Neutrophil (primary cell): ENCODE measurements around the gene NELFCD.

Source experiments
- H3K27ac ChIP-seq: fragments of 200-600 bp; sonication (generic); 2 replicates; pipeline ENCODE4 v1.5.1; 2016; ENCODE audit warnings: mild to moderate bottlenecking, moderate library complexity
- H3K27me3 ChIP-seq: fragments of 200-600 bp; sonication (generic); 2 replicates; pipeline ENCODE4 v1.6.0; 2016; ENCODE audit warnings: mild to moderate bottlenecking
- H3K36me3 ChIP-seq: fragments of 200-600 bp; sonication (generic); 2 replicates; pipeline ENCODE4 v1.5.1; 2017
- H3K4me1 ChIP-seq, 2 experiments: fragments of 200-600 bp in 1 of 2; sonication (generic) in 1 of 2; 1 replicate in 1 of 2; 2 replicates in 1 of 2; pipeline versions ENCODE4 v1.5.1 to v1.6.1; 2013 to 2016; ENCODE audit warnings: low read depth in 1 of 2, low read length in 1 of 2, mild to moderate bottlenecking in 1 of 2, moderate library complexity in 1 of 2; ENCODE audit not compliant: control insufficient read depth in 1 of 2, insufficient read depth in 1 of 2
- H3K4me3 ChIP-seq, 2 experiments: fragments of 200-600 bp in 1 of 2; sonication (generic) in 1 of 2; 1 replicate in 1 of 2; 2 replicates in 1 of 2; pipeline ENCODE4 v1.5.1; 2013 to 2016; ENCODE audit warnings: low read depth in 1 of 2, low read length in 1 of 2, mild to moderate bottlenecking in 1 of 2, moderate library complexity in 1 of 2
- H3K9me3 ChIP-seq: fragments of 200-600 bp; sonication (generic); 2 replicates; pipeline ENCODE4 v1.5.1; 2016
- TF ChIP-seq, protein P1 (sequence below): fragments of 200-600 bp; sonication (generic); IDR thresholded peaks from 2 replicates; pipeline ENCODE4 v1.5.1; 2016; ENCODE audit warnings: antibody characterized with exemption

Gene NELFCD

GRCh38 chr20:59027741-59028320 is 46.8 kb downstream of the NELFCD start:
- H3K4me1 ChIP-seq = peaks cover 35 to 38% of the 10 kb centered on the region in 2 experiments
- TF ChIP-seq, protein P1, sequence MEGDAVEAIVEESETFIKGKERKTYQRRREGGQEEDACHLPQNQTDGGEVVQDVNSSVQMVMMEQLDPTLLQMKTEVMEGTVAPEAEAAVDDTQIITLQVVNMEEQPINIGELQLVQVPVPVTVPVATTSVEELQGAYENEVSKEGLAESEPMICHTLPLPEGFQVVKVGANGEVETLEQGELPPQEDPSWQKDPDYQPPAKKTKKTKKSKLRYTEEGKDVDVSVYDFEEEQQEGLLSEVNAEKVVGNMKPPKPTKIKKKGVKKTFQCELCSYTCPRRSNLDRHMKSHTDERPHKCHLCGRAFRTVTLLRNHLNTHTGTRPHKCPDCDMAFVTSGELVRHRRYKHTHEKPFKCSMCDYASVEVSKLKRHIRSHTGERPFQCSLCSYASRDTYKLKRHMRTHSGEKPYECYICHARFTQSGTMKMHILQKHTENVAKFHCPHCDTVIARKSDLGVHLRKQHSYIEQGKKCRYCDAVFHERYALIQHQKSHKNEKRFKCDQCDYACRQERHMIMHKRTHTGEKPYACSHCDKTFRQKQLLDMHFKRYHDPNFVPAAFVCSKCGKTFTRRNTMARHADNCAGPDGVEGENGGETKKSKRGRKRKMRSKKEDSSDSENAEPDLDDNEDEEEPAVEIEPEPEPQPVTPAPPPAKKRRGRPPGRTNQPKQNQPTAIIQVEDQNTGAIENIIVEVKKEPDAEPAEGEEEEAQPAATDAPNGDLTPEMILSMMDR = no peak

GRCh38 chr20:59028812-59029211 is 47.8 kb downstream of the NELFCD start:
- H3K4me3 ChIP-seq = no peak overlapping the region
- H3K27ac ChIP-seq = no peak overlapping the region
- H3K36me3 ChIP-seq = peaks cover 68% of the 10 kb centered on the region

More at GRCh38 chr20:59027741-59028320, 46.8 kb downstream of the NELFCD start:
- Histone ChIP-seq H3K36me3 (peaks cover 76% of the 10 kb centered on the region), H3K27me3 (no peaks in the 10 kb centered on the region), H3K27ac (no peak overlapping the region), H3K4me3 (no peak overlapping the region), H3K9me3 (no peaks in the 10 kb centered on the region)

DNA sequence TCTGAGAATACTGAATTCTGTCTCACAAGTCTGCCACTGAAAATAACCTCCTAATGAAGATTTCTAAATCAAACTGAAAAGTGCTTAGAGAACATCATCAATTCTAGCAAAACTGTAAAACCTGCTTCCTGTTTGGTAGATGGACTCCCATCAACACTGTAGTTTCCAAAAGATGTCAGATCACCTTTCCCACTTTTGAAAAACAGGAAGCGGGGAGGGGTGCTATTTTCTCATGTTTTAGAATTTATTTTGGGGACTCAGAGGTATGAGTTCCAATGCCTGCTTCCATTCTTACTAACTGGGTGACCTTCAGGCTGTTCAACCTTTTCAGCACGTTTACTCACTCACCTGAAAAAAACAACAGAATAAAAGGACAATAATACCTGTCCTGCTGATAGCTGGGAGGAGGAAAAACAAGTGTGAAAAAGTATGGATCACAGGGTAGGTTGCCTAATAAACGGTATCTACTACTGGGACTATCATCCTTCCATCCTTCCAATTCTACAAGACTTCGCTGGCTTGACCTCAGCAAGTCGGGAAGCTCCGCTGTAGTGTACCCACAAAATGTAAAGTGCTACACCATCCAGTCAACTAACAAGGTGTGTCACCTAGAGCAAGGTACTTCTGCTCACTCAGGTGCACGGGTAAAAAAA is 50.0 kb downstream of the NELFCD start:
- Histone ChIP-seq H3K36me3 (peaks cover 68% of the 10 kb centered on the region), H3K27ac (peak overlapping the region; percentile 93), H3K27me3 (no peaks in the 10 kb centered on the region), H3K4me1 (peaks cover 37 to 38% of the 10 kb centered on the region in 2 experiments), H3K9me3 (no peaks in the 10 kb centered on the region), H3K4me3 (peak overlapping the region; percentile 82 to 94)
- TF ChIP-seq, protein P1 = no peak

More at GRCh38 chr20:59028812-59029211, 47.8 kb downstream of the NELFCD start:
- TF ChIP-seq, protein P1 = no peak
- Histone ChIP-seq H3K4me1 (peaks cover 37 to 38% of the 10 kb centered on the region in 2 experiments), H3K9me3 (no peaks in the 10 kb centered on the region), H3K27me3 (no peaks in the 10 kb centered on the region)

DNA sequence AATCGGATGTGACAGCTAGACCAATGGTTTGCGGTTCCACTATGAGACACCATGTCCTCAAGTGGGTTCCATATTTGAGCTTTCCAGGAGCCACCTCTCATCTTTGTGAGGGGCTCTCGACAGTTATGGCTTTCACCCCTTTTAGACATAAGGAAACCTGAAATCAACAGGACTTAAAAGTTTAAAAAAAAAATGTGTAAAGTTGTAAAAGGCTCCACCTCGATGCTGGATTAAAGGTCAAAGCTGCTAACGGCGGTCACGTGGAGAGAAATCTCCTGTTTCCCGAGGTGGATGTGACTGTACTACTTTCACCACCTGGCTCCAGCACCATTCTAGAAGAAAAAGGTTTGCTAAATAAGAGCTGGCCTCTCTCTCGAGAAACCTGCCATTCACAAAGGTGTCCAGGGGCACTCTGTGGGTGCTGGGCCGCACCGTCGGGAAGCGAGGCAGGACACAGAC is 50.5 kb downstream of the NELFCD start:
- H3K4me1 ChIP-seq = peaks cover 37 to 38% of the 10 kb centered on the region in 2 experiments
- peaks cover 67% of the 10 kb centered on the region for H3K36me3 ChIP-seq

DNA sequence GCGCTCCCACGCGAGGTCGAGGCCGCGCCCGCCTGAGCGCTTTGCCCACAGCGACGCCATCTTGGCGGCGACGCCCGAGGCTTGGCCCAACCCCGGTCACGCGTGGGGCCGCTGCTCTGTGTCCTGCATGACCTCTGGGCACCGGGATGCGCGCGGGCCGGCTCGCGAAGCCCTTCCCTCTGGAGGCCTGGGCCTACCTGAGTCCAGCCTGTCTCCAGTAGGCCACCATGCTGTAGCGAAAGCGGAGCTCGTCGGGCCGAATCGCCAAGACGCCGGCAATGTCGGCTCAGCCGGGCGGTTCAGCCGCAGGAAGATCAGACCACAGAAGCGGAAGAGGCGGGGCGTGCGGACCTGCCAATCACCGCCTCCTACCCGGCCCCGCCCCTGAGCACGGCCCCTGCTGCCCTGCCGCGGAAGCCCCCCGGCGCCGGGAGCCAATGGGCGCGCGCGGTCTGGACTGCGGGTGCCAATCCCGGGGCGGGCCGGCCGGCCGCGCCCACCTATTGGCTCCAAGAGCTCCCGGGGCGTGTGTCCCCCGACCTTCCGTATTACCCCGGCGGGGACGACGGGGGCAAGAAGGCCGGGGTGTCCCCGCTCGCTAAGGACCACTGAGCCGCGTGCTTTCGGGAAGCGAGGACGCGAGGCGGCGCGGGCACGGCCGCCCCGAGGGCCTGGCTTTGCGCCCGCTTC is 51.1 kb downstream of the NELFCD start, which contains the start of gene ATP5F1E:
ATP5F1E (minus strand) TSS at position 313 of the 690 bp plus-strand sequence; CDS start at position 229, 84 bp downstream.
- Histone ChIP-seq H3K36me3 (peaks cover 66% of the 10 kb centered on the region), H3K27ac (peak within 1 kb of the TSS; percentile 93), H3K27me3 (no peaks in the 10 kb centered on the region), H3K4me1 (peaks cover 37 to 38% of the 10 kb centered on the region in 2 experiments), H3K9me3 (no peaks in the 10 kb centered on the region), H3K4me3 (peak within 1 kb of the TSS; percentile 82 to 94)
- TF ChIP-seq, protein P1 = peak; percentile 21

More for the DNA sequence above, 50.5 kb downstream of the NELFCD start:
- Histone ChIP-seq H3K4me3 (peak overlapping the region; percentile 82 to 94), H3K9me3 (no peaks in the 10 kb centered on the region), H3K27ac (peak overlapping the region; percentile 93), H3K27me3 (no peaks in the 10 kb centered on the region)
- TF ChIP-seq, protein P1 = no peak
